ENCODE results near the gene NDUFAF4. TPM values are rescaled to one million over a fixed set of nuclear protein-coding genes. Genes with fewer than 3 reads are reported as not detected.
"Not testable (repeated sequence)": the region's sequence is repeated elsewhere in the genome, so short reads cannot be mapped to it uniquely, and the experiment has no call there.

Gene NDUFAF4
- total RNA-seq, 1 donor from 2014 or later, result 24.4 TPM

DNA sequence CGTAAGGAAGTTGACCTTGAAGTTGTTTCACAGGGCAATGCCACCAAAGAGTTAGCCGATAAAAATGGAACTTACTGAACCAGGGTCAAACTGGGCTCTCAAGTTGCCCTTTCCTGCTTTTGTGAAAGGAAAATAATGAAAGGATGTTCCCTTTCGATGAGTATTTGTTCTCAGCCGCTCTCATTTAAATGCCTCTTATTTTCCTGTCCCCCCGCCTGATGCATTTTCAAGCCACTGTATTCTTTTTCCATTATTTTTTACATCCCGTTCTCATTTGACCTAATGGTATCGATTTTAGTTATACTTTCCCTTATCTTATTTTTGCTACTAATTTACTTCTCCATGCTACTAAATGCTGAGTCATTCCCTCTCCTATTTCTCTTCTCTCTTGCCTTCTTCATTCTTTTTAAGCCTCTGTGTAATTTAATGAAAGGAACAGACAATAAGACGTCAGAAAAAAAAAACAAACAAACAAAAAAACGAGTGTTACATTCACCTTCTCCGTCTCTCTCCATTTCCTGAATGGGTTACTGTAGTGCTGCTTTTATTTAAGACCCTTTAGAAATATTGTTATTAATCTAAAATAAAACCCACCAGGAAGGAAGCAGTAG, 655 bp upstream of the NDUFAF4 start:
- H3K4me3 ChIP-seq (ENCODE audit: low read depth, low read length), result peak overlapping the region; percentile 83
- TF ChIP-seq, protein P1, sequence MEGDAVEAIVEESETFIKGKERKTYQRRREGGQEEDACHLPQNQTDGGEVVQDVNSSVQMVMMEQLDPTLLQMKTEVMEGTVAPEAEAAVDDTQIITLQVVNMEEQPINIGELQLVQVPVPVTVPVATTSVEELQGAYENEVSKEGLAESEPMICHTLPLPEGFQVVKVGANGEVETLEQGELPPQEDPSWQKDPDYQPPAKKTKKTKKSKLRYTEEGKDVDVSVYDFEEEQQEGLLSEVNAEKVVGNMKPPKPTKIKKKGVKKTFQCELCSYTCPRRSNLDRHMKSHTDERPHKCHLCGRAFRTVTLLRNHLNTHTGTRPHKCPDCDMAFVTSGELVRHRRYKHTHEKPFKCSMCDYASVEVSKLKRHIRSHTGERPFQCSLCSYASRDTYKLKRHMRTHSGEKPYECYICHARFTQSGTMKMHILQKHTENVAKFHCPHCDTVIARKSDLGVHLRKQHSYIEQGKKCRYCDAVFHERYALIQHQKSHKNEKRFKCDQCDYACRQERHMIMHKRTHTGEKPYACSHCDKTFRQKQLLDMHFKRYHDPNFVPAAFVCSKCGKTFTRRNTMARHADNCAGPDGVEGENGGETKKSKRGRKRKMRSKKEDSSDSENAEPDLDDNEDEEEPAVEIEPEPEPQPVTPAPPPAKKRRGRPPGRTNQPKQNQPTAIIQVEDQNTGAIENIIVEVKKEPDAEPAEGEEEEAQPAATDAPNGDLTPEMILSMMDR (IDR thresholded peaks at IDR 0.05; ENCODE audit: insufficient read depth, low read length, poor library complexity, severe bottlenecking), result no peak
- no peaks in the 10 kb centered on the region for H3K36me3 ChIP-seq (ENCODE audit: control insufficient read depth, insufficient read depth, low read length)
- no peaks in the 10 kb centered on the region for H3K27me3 ChIP-seq (ENCODE audit: control insufficient read depth, insufficient read depth, low read length)
- no peak for DNase-seq (ENCODE audit: low read depth)

DNA sequence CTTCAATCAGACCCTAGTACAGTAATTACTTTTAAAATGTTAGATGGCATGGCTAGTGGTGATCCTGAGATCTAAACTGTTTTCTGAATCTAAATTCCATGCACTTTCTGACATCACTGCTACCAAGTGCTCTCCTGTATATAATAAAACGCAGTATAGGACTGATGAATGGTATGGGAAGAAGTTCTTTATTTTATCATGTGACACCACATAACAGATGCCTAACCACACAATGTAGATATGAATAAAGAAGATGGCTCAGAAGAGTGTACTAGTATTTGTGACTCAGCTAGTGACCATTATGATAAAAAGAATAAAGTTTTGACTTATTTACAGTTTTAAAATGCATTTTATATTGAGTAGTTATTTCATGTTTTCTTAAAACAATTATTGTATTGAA, 8.5 kb downstream of the NDUFAF4 start:
- Histone ChIP-seq H3K27me3 (ENCODE audit: control insufficient read depth, insufficient read depth, low read length) (no peaks in the 10 kb centered on the region), H3K36me3 (ENCODE audit: control insufficient read depth, insufficient read depth, low read length) (no peaks in the 10 kb centered on the region), H3K4me3 (ENCODE audit: low read depth, low read length) (no peak overlapping the region)
- TF ChIP-seq, protein P1 (IDR thresholded peaks at IDR 0.05; ENCODE audit: insufficient read depth, low read length, poor library complexity, severe bottlenecking), result no peak
- DNase-seq (ENCODE audit: low read depth), result no peak

DNA sequence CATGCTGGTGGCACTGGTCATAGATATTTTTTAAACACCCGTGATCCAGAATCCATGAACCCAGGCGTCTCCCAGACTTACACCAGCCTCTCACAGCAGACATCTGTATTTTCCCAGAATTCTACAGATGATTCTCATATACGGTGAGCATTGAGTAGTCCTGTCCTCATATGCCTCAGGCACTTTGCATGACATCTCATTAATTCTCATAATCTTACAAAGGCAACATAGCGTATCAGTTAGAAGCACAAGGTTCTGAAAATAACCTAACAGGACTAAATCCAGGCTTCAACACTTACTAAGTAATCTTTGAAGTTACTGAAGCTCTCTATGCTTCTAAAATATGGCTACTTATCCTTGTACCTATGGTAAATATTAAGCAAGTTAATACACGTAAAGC, 8.9 kb downstream of the NDUFAF4 start:
- no peak for DNase-seq (ENCODE audit: low read depth)

DNA sequence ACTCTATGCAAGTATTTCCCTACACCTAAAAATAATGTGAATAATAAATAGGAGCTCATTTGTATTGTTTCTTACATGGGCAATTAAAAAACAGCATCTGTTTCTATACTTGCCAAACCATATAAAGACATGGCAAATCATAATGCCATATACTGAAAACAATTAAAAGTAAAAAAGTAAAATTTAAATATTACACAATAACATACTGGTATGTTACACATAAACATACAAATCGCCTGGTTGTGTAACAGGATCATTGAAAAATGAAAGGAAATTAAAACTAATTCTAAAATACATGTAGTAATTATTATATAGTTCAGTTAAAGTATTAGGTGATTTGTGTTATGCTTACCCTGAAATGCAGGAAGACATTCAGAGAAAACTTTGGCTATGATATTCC, 11.2 kb downstream of the NDUFAF4 start:
- Histone ChIP-seq H3K36me3 (ENCODE audit: control insufficient read depth, insufficient read depth, low read length) (no peaks in the 10 kb centered on the region), H3K4me3 (ENCODE audit: low read depth, low read length) (no peak overlapping the region), H3K27me3 (ENCODE audit: control insufficient read depth, insufficient read depth, low read length) (no peaks in the 10 kb centered on the region)
- no peak for DNase-seq (ENCODE audit: low read depth)
- TF ChIP-seq, protein P1 (IDR thresholded peaks at IDR 0.05; ENCODE audit: insufficient read depth, low read length, poor library complexity, severe bottlenecking), result no peak

More for the DNA sequence above, 8.9 kb downstream of the NDUFAF4 start:
- Histone ChIP-seq H3K36me3 (ENCODE audit: control insufficient read depth, insufficient read depth, low read length) (no peaks in the 10 kb centered on the region), H3K27me3 (ENCODE audit: control insufficient read depth, insufficient read depth, low read length) (no peaks in the 10 kb centered on the region), H3K4me3 (ENCODE audit: low read depth, low read length) (no peak overlapping the region)
- TF ChIP-seq, protein P1 (IDR thresholded peaks at IDR 0.05; ENCODE audit: insufficient read depth, low read length, poor library complexity, severe bottlenecking), result no peak

DNA sequence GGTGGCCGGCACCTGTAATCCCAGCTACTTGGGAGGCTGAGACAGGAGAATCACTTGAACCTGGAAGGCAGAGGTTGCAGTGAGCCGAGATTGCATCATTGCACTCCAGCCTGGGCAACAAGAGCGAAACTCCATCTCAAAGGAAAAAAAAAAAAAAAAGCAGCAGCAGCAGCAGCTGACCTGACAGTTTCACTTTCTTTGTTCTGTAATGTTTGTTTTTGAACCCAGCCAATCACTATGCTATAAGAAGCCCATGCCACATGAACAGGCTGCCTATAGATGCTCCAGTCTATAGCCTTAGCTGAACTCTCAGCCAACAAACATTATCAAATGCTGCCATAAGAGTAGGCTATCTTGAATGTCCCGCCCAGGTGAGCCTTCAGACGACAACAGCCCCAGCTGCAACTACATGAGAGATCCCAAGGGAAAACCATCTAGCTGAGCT, 12.5 kb downstream of the NDUFAF4 start:
- H3K27me3 ChIP-seq (ENCODE audit: control insufficient read depth, insufficient read depth, low read length); DNase-seq (ENCODE audit: low read depth); H3K4me3 ChIP-seq (ENCODE audit: low read depth, low read length); H3K36me3 ChIP-seq (ENCODE audit: control insufficient read depth, insufficient read depth, low read length): not testable (repeated sequence)

DNA sequence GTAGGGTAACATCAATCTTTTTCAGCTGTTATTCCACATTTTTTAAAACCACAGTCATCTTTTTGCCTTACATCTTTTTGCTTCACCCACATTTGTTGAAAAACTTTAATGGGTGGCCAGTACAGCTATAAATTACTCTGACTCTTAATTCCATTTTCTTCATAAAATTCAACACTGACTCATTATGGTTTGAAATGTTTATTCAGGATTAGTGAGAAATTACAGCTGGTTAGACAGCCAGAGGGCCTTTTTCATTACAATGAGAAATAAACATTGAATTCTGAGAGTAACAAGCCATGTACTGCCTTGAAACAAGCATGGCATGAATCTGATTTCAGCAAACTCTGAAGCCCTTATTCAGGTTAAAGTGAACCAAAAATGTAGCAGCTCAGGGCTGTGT, 19.5 kb downstream of the NDUFAF4 start:
- Histone ChIP-seq H3K4me3 (ENCODE audit: low read depth, low read length) (no peak overlapping the region), H3K27me3 (ENCODE audit: control insufficient read depth, insufficient read depth, low read length) (no peaks in the 10 kb centered on the region), H3K36me3 (ENCODE audit: control insufficient read depth, insufficient read depth, low read length) (no peaks in the 10 kb centered on the region)
- TF ChIP-seq, protein P1 (IDR thresholded peaks at IDR 0.05; ENCODE audit: insufficient read depth, low read length, poor library complexity, severe bottlenecking), result no peak
- DNase-seq (ENCODE audit: low read depth), result no peak
